ENCODE results near the gene AGTPBP1. TPM values are rescaled to one million over a fixed set of nuclear protein-coding genes. Genes with fewer than 3 reads are reported as not detected.

The AGTPBP1 gene
- total RNA-seq, 1 donor from 2014 or later, result 122 TPM

GRCh38 chr9:85667374-85667773 lies 74.4 kb downstream of the AGTPBP1 start:
- no peaks in the 10 kb centered on the region for H3K9me3 ChIP-seq (ENCODE audit: low read depth)
- H2AFZ ChIP-seq (replicated peaks), result no peak overlapping the region
- DNase-seq (ENCODE audit: low spot score), result no peak
- H3K27ac ChIP-seq, result no peak overlapping the region
- no peaks in the 10 kb centered on the region for H3K27me3 ChIP-seq
- Mint-ChIP-seq H3K4me1 (no peaks in the 10 kb centered on the region), H3K4me3 (no peak overlapping the region), H3K27ac (no peak overlapping the region), H3K9me3 (no peaks in the 10 kb centered on the region), H3K27me3 (ENCODE audit: insufficient read depth, low read depth) (no peaks in the 10 kb centered on the region), H3K36me3 (peaks cover 13% of the 10 kb centered on the region)
- no peak overlapping the region for H3K4me2 ChIP-seq
- H3K36me3 ChIP-seq, result peaks cover 4% of the 10 kb centered on the region
- no peak for TF ChIP-seq EZH2phosphoT487 (IDR thresholded peaks at IDR 0.05)
- no peak for TF ChIP-seq EZH2 (IDR thresholded peaks at IDR 0.05)
- TF ChIP-seq CTCF (IDR thresholded peaks at IDR 0.05), result no peak
- no peak overlapping the region for H3K9ac ChIP-seq
- no peaks in the 10 kb centered on the region for H3K79me2 ChIP-seq (ENCODE audit: low read depth)
- H3K4me3 ChIP-seq, result no peak overlapping the region
- no peaks in the 10 kb centered on the region for H3K4me1 ChIP-seq
- H3F3A ChIP-seq (ENCODE audit: low read depth), result peaks cover 3% of the 10 kb centered on the region
- no peaks in the 10 kb centered on the region for H4K20me1 ChIP-seq (ENCODE audit: low read depth)

- Histone ChIP-seq H3K79me2 (ENCODE audit: low read depth) (no peaks in the 10 kb centered on the region), H2AFZ (replicated peaks) (no peak overlapping the region), H3K27me3 (no peaks in the 10 kb centered on the region), H3K4me3 (no peak overlapping the region), H3K4me2 (no peak overlapping the region), H3K9ac (no peak overlapping the region), H3K27ac (no peak overlapping the region), H3F3A (ENCODE audit: low read depth) (peaks cover 3% of the 10 kb centered on the region), H3K9me3 (ENCODE audit: low read depth) (no peaks in the 10 kb centered on the region), H3K36me3 (peaks cover 4% of the 10 kb centered on the region), H3K4me1 (no peaks in the 10 kb centered on the region), H4K20me1 (ENCODE audit: low read depth) (no peaks in the 10 kb centered on the region)
- H3K4me3 Mint-ChIP-seq, result no peak overlapping the region
- no peak for DNase-seq (ENCODE audit: low spot score)
- TF ChIP-seq EZH2phosphoT487 (IDR thresholded peaks at IDR 0.05) (no peak), EZH2 (IDR thresholded peaks at IDR 0.05) (no peak), CTCF (IDR thresholded peaks at IDR 0.05) (no peak)
- peaks cover 10% of the 10 kb centered on the region for H3K36me3 Mint-ChIP-seq
- H3K27ac Mint-ChIP-seq, result no peak overlapping the region
- H3K4me1 Mint-ChIP-seq, result no peaks in the 10 kb centered on the region
- no peaks in the 10 kb centered on the region for H3K27me3 Mint-ChIP-seq (ENCODE audit: insufficient read depth, low read depth)
- H3K9me3 Mint-ChIP-seq, result no peaks in the 10 kb centered on the region
These were observed 75.7 kb downstream of the AGTPBP1 start for GRCh38 chr9:85666086-85666485.

DNA sequence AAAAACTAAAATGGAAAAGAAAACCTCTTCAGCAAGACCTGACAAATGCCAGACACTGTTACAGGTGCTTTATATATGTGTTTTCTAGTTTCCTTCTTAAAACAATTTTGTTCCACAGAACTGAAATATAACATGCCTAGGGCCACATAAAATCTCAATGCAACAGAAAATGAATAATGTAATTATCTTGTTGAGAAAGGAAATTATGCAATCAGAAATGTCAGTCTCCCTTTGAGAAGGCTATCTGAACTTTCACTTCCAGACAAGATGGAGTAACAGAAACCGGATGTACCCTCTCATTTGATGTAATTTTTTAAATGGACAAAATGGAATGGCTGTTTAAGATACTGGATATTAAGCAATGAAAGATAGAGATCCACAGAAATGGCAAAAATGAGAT lies 79.2 kb downstream of the AGTPBP1 start:
- Histone ChIP-seq H3K27me3 (no peaks in the 10 kb centered on the region), H3F3A (ENCODE audit: low read depth) (no peaks in the 10 kb centered on the region), H3K79me2 (ENCODE audit: low read depth) (no peaks in the 10 kb centered on the region), H3K4me3 (no peak overlapping the region), H3K4me1 (no peaks in the 10 kb centered on the region), H3K9ac (no peak overlapping the region), H3K4me2 (no peak overlapping the region), H3K9me3 (ENCODE audit: low read depth) (no peaks in the 10 kb centered on the region), H4K20me1 (ENCODE audit: low read depth) (no peaks in the 10 kb centered on the region), H3K27ac (no peak overlapping the region), H2AFZ (replicated peaks) (no peak overlapping the region), H3K36me3 (no peaks in the 10 kb centered on the region)
- H3K4me1 Mint-ChIP-seq, result no peaks in the 10 kb centered on the region
- no peak overlapping the region for H3K27ac Mint-ChIP-seq
- H3K36me3 Mint-ChIP-seq, result peaks cover 6% of the 10 kb centered on the region
- DNase-seq (ENCODE audit: low spot score), result no peak
- no peak overlapping the region for H3K4me3 Mint-ChIP-seq
- TF ChIP-seq EZH2 (IDR thresholded peaks at IDR 0.05) (no peak), CTCF (IDR thresholded peaks at IDR 0.05) (no peak), EZH2phosphoT487 (IDR thresholded peaks at IDR 0.05) (no peak)
- no peaks in the 10 kb centered on the region for H3K27me3 Mint-ChIP-seq (ENCODE audit: insufficient read depth, low read depth)
- no peaks in the 10 kb centered on the region for H3K9me3 Mint-ChIP-seq

Data from neural progenitor cell (in vitro differentiated cells).